Activated CD4-positive, alpha-beta memory T cell treated with anti-CD3 and anti-CD28 coated beads, Interleukin-2, amount 10 ng/mL, durations not matched to agents 7 days and 5 days (primary cell): ENCODE results near the gene WDR33. TPM values are rescaled to one million over a fixed set of nuclear protein-coding genes. Genes with fewer than 3 reads are reported as not detected.

ENCODE experiments used
- CTCF ChIA-PET: fragments of 350-600 bp; sonication (Branson Sonifier 250); formaldehyde crosslinking; loops from one replicate; lab custom pipeline; 2021; ENCODE audit warnings: antibody characterized with exemption, inconsistent platforms; lab: Charles Lee
- POLR2A ChIA-PET: fragments of 350-600 bp; sonication (Branson Sonifier 250); formaldehyde crosslinking; loops from one replicate; lab custom pipeline; 2021; ENCODE audit warnings: antibody characterized with exemption; lab: Charles Lee
- DNase-seq: peaks from one replicate; pipeline ENCODE4 v3.0.0-alpha.2; 2020
- H3K27ac Mint-ChIP-seq: one replicate; pipeline ENCODE4 v1.8.0; 2021; ENCODE audit warnings: mild to moderate bottlenecking, mixed read lengths
- H3K27me3 Mint-ChIP-seq: one replicate; pipeline ENCODE4 v1.8.0; 2021; ENCODE audit warnings: mixed read lengths
- H3K36me3 Mint-ChIP-seq: one replicate; pipeline ENCODE4 v1.8.0; 2021; ENCODE audit warnings: low read depth, mixed read lengths
- H3K4me1 Mint-ChIP-seq: one replicate; pipeline ENCODE4 v1.8.0; 2021; ENCODE audit warnings: mixed read lengths
- H3K4me3 Mint-ChIP-seq: one replicate; pipeline ENCODE4 v1.8.0; 2021; ENCODE audit warnings: mild to moderate bottlenecking, mixed read lengths
- H3K9me3 Mint-ChIP-seq: one replicate; pipeline ENCODE4 v1.8.0; 2021; ENCODE audit warnings: mixed read lengths
- total RNA-seq, 2 experiments: library from RNA; stranded (reverse); gene quantifications; one replicate each; pipeline ENCODE4 v1.2.3, GENCODE V29; 2021

The WDR33 gene
- total RNA-seq, 2 experiments from 2014 or later: 63.7 to 65.1 TPM

GRCh38 chr2:127721311-127721977, 89.5 kb downstream of the WDR33 start:
- Mint-ChIP-seq H3K27me3 (no peaks in the 10 kb centered on the region), H3K9me3 (no peaks in the 10 kb centered on the region), H3K4me1 (no peaks in the 10 kb centered on the region), H3K4me3 (no peak overlapping the region), H3K36me3 (peaks cover 55% of the 10 kb centered on the region), H3K27ac (no peak overlapping the region)
- POLR2A ChIA-PET: interaction anchor here (0.7 kb wide), 1 partner anchor 17 kb away, joined by 3 read pairs; no protein-coding TSS in a partner anchor
- CTCF ChIA-PET: no interaction called here
- no peak for DNase-seq

- H3K36me3 Mint-ChIP-seq: peaks cover 50% of the 10 kb centered on the region
- POLR2A ChIA-PET: interaction anchor here (2.7 kb wide), 1 partner anchor 18 kb away, joined by 13 read pairs; the partner anchor contains the start of gene SFT2D3
Measured at GRCh38 chr2:127719301-127720218, 91.4 kb downstream of the WDR33 start.

GRCh38 chr2:127718271-127718670, 92.7 kb downstream of the WDR33 start:
- Mint-ChIP-seq H3K36me3 (peaks cover 45% of the 10 kb centered on the region), H3K27me3 (no peaks in the 10 kb centered on the region), H3K4me1 (no peaks in the 10 kb centered on the region), H3K4me3 (no peak overlapping the region), H3K9me3 (no peaks in the 10 kb centered on the region), H3K27ac (no peak overlapping the region)
- ChIA-PET CTCF (no interaction called here), POLR2A (interaction anchor here (2.7 kb wide), 1 partner anchor 16 kb away, joined by 13 read pairs; the partner anchor contains the start of gene SFT2D3)
- DNase-seq: no peak

More at GRCh38 chr2:127719301-127720218, 91.4 kb downstream of the WDR33 start:
- Mint-ChIP-seq H3K4me3 (no peak overlapping the region), H3K4me1 (no peaks in the 10 kb centered on the region), H3K9me3 (no peaks in the 10 kb centered on the region), H3K27ac (no peak overlapping the region), H3K27me3 (no peaks in the 10 kb centered on the region)
- CTCF ChIA-PET: no interaction called here
- DNase-seq: no peak

- CTCF ChIA-PET: no interaction called here
- H3K9me3 Mint-ChIP-seq: no peaks in the 10 kb centered on the region
- H3K36me3 Mint-ChIP-seq: peaks cover 34% of the 10 kb centered on the region
- H3K4me3 Mint-ChIP-seq: no peak overlapping the region
- H3K27ac Mint-ChIP-seq: no peak overlapping the region
- no peak for DNase-seq
- no peaks in the 10 kb centered on the region for H3K27me3 Mint-ChIP-seq
- POLR2A ChIA-PET: interaction anchor here (1.3 to 3.8 kb wide), 2 partner anchors 12 kb away, joined by 4 to 28 read pairs; partner anchors contain the start of gene SFT2D3
- H3K4me1 Mint-ChIP-seq: no peaks in the 10 kb centered on the region
Measured at GRCh38 chr2:127715778-127716449, 95.1 kb downstream of the WDR33 start.

- POLR2A ChIA-PET: interaction anchor here (3.8 kb wide), 1 partner anchor 10 kb away, joined by 28 read pairs; the partner anchor contains the start of gene SFT2D3
Measured at GRCh38 chr2:127713562-127713961, 97.4 kb downstream of the WDR33 start.

GRCh38 chr2:127712999-127713398, 98.0 kb downstream of the WDR33 start:
- Mint-ChIP-seq H3K27me3 (no peaks in the 10 kb centered on the region), H3K36me3 (peaks cover 30% of the 10 kb centered on the region), H3K4me3 (no peak overlapping the region), H3K4me1 (no peaks in the 10 kb centered on the region), H3K9me3 (no peaks in the 10 kb centered on the region), H3K27ac (no peak overlapping the region)
- ChIA-PET POLR2A (interaction anchor here (3.8 kb wide), 1 partner anchor 9 kb away, joined by 28 read pairs; the partner anchor contains the start of gene SFT2D3), CTCF (no interaction called here)
- no peak for DNase-seq

More at GRCh38 chr2:127713562-127713961, 97.4 kb downstream of the WDR33 start:
- CTCF ChIA-PET: interaction anchor here (1.7 kb wide), 1 partner anchor 13 kb away, joined by 4 read pairs; no protein-coding TSS in a partner anchor
- H3K9me3 Mint-ChIP-seq: no peaks in the 10 kb centered on the region
- no peaks in the 10 kb centered on the region for H3K27me3 Mint-ChIP-seq
- DNase-seq: no peak
- H3K36me3 Mint-ChIP-seq: peaks cover 32% of the 10 kb centered on the region
- H3K4me1 Mint-ChIP-seq: no peaks in the 10 kb centered on the region
- no peak overlapping the region for H3K27ac Mint-ChIP-seq
- H3K4me3 Mint-ChIP-seq: no peak overlapping the region

GRCh38 chr2:127709336-127709735, 101.6 kb downstream of the WDR33 start:
- ChIA-PET POLR2A (interaction anchor here (2.0 kb wide), 1 partner anchor 8 kb away, joined by 11 read pairs; the partner anchor contains the start of gene SFT2D3), CTCF (no interaction called here)
- Mint-ChIP-seq H3K4me1 (peaks cover 9% of the 10 kb centered on the region), H3K27ac (no peak overlapping the region), H3K36me3 (peaks cover 45% of the 10 kb centered on the region), H3K9me3 (no peaks in the 10 kb centered on the region), H3K4me3 (no peak overlapping the region), H3K27me3 (no peaks in the 10 kb centered on the region)
- DNase-seq: no peak

GRCh38 chr2:127707890-127708648, 102.9 kb downstream of the WDR33 start:
- no peak for DNase-seq
- ChIA-PET POLR2A (no interaction called here), CTCF (no interaction called here)
- Mint-ChIP-seq H3K4me3 (no peak overlapping the region), H3K27me3 (no peaks in the 10 kb centered on the region), H3K4me1 (peaks cover 17% of the 10 kb centered on the region), H3K9me3 (no peaks in the 10 kb centered on the region), H3K36me3 (peaks cover 49% of the 10 kb centered on the region), H3K27ac (no peak overlapping the region)

GRCh38 chr2:127706215-127706990, 104.6 kb downstream of the WDR33 start:
- ChIA-PET POLR2A (interaction anchor here (5.9 kb wide), 1 partner anchor 8 kb away, joined by 28 read pairs; no protein-coding TSS in a partner anchor), CTCF (interaction anchor here (0.7 kb wide), 1 partner anchor 196 kb away, joined by 3 read pairs; no protein-coding TSS in a partner anchor)
- Mint-ChIP-seq H3K4me3 (no peak overlapping the region), H3K9me3 (no peaks in the 10 kb centered on the region), H3K36me3 (peaks cover 56% of the 10 kb centered on the region), H3K27me3 (no peaks in the 10 kb centered on the region), H3K4me1 (peaks cover 26% of the 10 kb centered on the region), H3K27ac (peak overlapping the region; percentile 26)
- DNase-seq: no peak

- Mint-ChIP-seq H3K36me3 (peaks cover 51% of the 10 kb centered on the region), H3K27ac (no peak overlapping the region), H3K4me3 (no peak overlapping the region), H3K27me3 (no peaks in the 10 kb centered on the region), H3K9me3 (no peaks in the 10 kb centered on the region), H3K4me1 (peaks cover 33% of the 10 kb centered on the region)
- no peak for DNase-seq
- CTCF ChIA-PET: no interaction called here
- POLR2A ChIA-PET: interaction anchor here (0.6 to 5.9 kb wide), 3 partner anchors 9 to 317 kb away, joined by 3 to 28 read pairs (median 3); no protein-coding TSS in a partner anchor
Measured at GRCh38 chr2:127705391-127706065, 105.4 kb downstream of the WDR33 start.
